HepG2 (cell line): ENCODE measurements around the gene LSM14B. TPM values are rescaled to one million over a fixed set of nuclear protein-coding genes. Genes with fewer than 3 reads are reported as not detected.
A peak's percentile ranks its signal among the peaks of the same experiment; 100 is the strongest.

Experiments used
- ATAC-seq: fragments of 200-7000 bp; cut with Tn5 transposase; 3 replicates; pipeline ENCODE4 v1.9.1; 2020; ENCODE audit warnings: mild to moderate bottlenecking, moderate library complexity
- BruUV-seq: library from RNA; stranded (reverse); fragments of 400-500 nt; replicated peaks from 2 replicates; lab custom pipeline; 2021; lab: Mats Ljungman, UMichigan
- CTCF ChIA-PET: fragments of 300-600 bp; formaldehyde crosslinking; extraction: SDS; loops from one replicate; lab custom pipeline; 2021; ENCODE audit warnings: low total read pairs, inconsistent platforms, low intra/inter-chr PET ratio; lab: Yijun Ruan, JAX
- POLR2A ChIA-PET: fragments of 350-600 bp; sonication (Branson Sonifier 250); formaldehyde crosslinking; loops from one replicate; lab custom pipeline; 2020; ENCODE audit warnings: antibody characterized with exemption, inconsistent platforms; lab: Yijun Ruan, JAX
- DNase-seq: peaks from one replicate; pipeline ENCODE4 v3.0.0-alpha.2; 2015; ENCODE audit warnings: low spot score
- FAIRE-seq: peaks from 3 replicates; lab custom pipeline; 2011; peaks lifted over from hg19 to GRCh38; lab: Jason Lieb, UNC
- H2AFZ ChIP-seq: one replicate; pipeline ENCODE4 v1.6.1; 2011; ENCODE audit warnings: low read length, inconsistent platforms
- H3K27ac ChIP-seq: fragments of 300-600 bp; 3 replicates; pipeline ENCODE4 v1.8.0; 2011; ENCODE audit warnings: mixed run types, mild to moderate bottlenecking, mixed read lengths, low read length, inconsistent platforms; ENCODE audit not compliant: insufficient read depth; ENCODE audit errors: extremely low read length
- H3K27me3 ChIP-seq, 2 experiments: fragments of 200-600 bp in 1 of 2; 2 replicates in 1 of 2; 3 replicates in 1 of 2; pipeline versions ENCODE4 v1.6.0 to v1.8.0; 2011; ENCODE audit warnings: low read length in 2 of 2, mild to moderate bottlenecking in 2 of 2, moderate library complexity in 2 of 2, inconsistent platforms in 1 of 2; ENCODE audit not compliant: insufficient read depth in 2 of 2, control insufficient read depth in 1 of 2
- H3K36me3 ChIP-seq, 2 experiments: fragments of 200-600 bp in 1 of 2; replicated peaks in 1 of 2; 2 replicates in 1 of 2; 3 replicates in 1 of 2; pipeline versions ENCODE4 v1.5.1 to v1.8.0; 2011; ENCODE audit warnings: low read length in 2 of 2, inconsistent platforms in 1 of 2; ENCODE audit not compliant: insufficient read depth in 2 of 2, control insufficient read depth in 1 of 2
- H3K4me1 ChIP-seq: 2 replicates; pipeline ENCODE4 v1.5.1; 2012; ENCODE audit warnings: low read length, inconsistent platforms; ENCODE audit not compliant: insufficient read depth
- H3K4me2 ChIP-seq: 2 replicates; pipeline ENCODE4 v1.6.0; 2011; ENCODE audit warnings: low read depth, low read length, inconsistent platforms
- H3K4me3 ChIP-seq, 3 experiments: fragments of 200-600 bp in 1 of 3; sonication (generic), shearing (Covaris generic) in 1 of 3; replicated peaks in 1 of 3; 2 replicates each; pipeline ENCODE4 v1.5.1; 2011 to 2016; ENCODE audit warnings: low read length in 3 of 3, inconsistent platforms in 2 of 3, low read depth in 2 of 3, mild to moderate bottlenecking in 2 of 3, control low read depth in 1 of 3, mixed read lengths in 1 of 3; ENCODE audit not compliant: insufficient read depth in 1 of 3
- H3K79me2 ChIP-seq: one replicate; pipeline ENCODE4 v1.6.1; 2011; ENCODE audit warnings: low read length, inconsistent platforms; ENCODE audit not compliant: insufficient read depth
- H3K9ac ChIP-seq: 2 replicates; pipeline ENCODE4 v1.6.0; 2011; ENCODE audit warnings: mild to moderate bottlenecking, low read depth, low read length, inconsistent platforms; ENCODE audit not compliant: insufficient read depth
- H3K9me3 ChIP-seq: 2 replicates; pipeline ENCODE4 v1.5.1; 2012; ENCODE audit warnings: mild to moderate bottlenecking, low read length
- H4K20me1 ChIP-seq: 2 replicates; pipeline ENCODE4 v1.6.0; 2011; ENCODE audit warnings: inconsistent platforms, mild to moderate bottlenecking, low read length, moderate library complexity; ENCODE audit not compliant: insufficient read depth
- ARNT2 ChIP-seq: sonication (generic); formaldehyde crosslinking; IDR thresholded peaks from 2 replicates; pipeline ENCODE4 v1.8.0; 2022; ENCODE audit warnings: mild to moderate bottlenecking, low read depth, missing genetic modification reagents, moderate library complexity
- CREB1 ChIP-seq, 2 experiments: fragments of 450-650 bp in 1 of 2; IDR thresholded peaks; 2 replicates each; pipeline ENCODE4 v1.6.1; 2016 to 2017; ENCODE audit warnings: control low read depth in 1 of 2, mild to moderate bottlenecking in 1 of 2, missing compliant biosample characterization in 1 of 2, missing genetic modification characterization in 1 of 2
- FOSL2 ChIP-seq: sonication (generic); formaldehyde crosslinking; IDR thresholded peaks from 2 replicates; pipeline ENCODE4 v1.4.0; 2020; ENCODE audit warnings: missing genetic modification reagents
- KAT2B ChIP-seq: fragments of 150-350 bp; IDR thresholded peaks from 2 replicates; pipeline ENCODE4 v1.6.1; 2014; ENCODE audit warnings: low read depth, low read length, borderline replicate concordance
- KLF15 ChIP-seq: sonication (generic); formaldehyde crosslinking; IDR thresholded peaks from 2 replicates; pipeline ENCODE4 v1.8.1; 2023; ENCODE audit warnings: borderline replicate concordance, mild to moderate bottlenecking, inconsistent platforms, missing genetic modification reagents, mixed read lengths
- RFXANK ChIP-seq: IDR thresholded peaks from 2 replicates; pipeline ENCODE4 v1.6.1; 2016
- SOX13 ChIP-seq, 3 experiments: fragments of 450-650 bp in 1 of 3; sonication (generic) in 1 of 3; formaldehyde crosslinking in 1 of 3; IDR thresholded peaks in 2 of 3; conservative IDR thresholded peaks in 1 of 3; 2 replicates each; pipeline versions ENCODE4 v1.5.0 to v1.6.1; 2016 to 2020; ENCODE audit warnings: antibody characterized with exemption in 1 of 3, mild to moderate bottlenecking in 1 of 3, missing compliant biosample characterization in 1 of 3, missing genetic modification reagents in 1 of 3, moderate library complexity in 1 of 3
- SP4 ChIP-seq: sonication (generic); formaldehyde crosslinking; IDR thresholded peaks from 2 replicates; pipeline ENCODE4 v1.8.1; 2023; ENCODE audit warnings: mild to moderate bottlenecking, missing genetic modification reagents
- SP5 ChIP-seq: IDR thresholded peaks from 2 replicates; pipeline ENCODE4 v1.6.1; 2016; ENCODE audit warnings: low read depth, borderline replicate concordance
- ZNF20 ChIP-seq: sonication (generic); formaldehyde crosslinking; IDR thresholded peaks from 2 replicates; pipeline ENCODE4 v1.4.0; 2020; ENCODE audit warnings: mild to moderate bottlenecking, moderate library complexity, missing genetic modification reagents
- ZNF317 ChIP-seq: sonication (generic); formaldehyde crosslinking; IDR thresholded peaks from 2 replicates; pipeline ENCODE4 v1.5.0; 2020; ENCODE audit warnings: mild to moderate bottlenecking, missing genetic modification reagents
- ZNF430 ChIP-seq: sonication (generic); formaldehyde crosslinking; IDR thresholded peaks from 2 replicates; pipeline ENCODE4 v1.9.0; 2021; ENCODE audit warnings: mild to moderate bottlenecking, missing genetic modification reagents
- ZNF747 ChIP-seq: sonication (generic); formaldehyde crosslinking; IDR thresholded peaks from 2 replicates; pipeline ENCODE4 v1.8.1; 2023; ENCODE audit warnings: missing genetic modification reagents, mild to moderate bottlenecking, borderline replicate concordance
- ZNF780A ChIP-seq: sonication (generic); formaldehyde crosslinking; IDR thresholded peaks from 2 replicates; pipeline ENCODE4 v1.8.0; 2022; ENCODE audit warnings: mild to moderate bottlenecking, missing genetic modification reagents, moderate library complexity
- WGBS: methylation state at CpG from one replicate; pipeline ENCODE4 v1.1.6; 2017; ENCODE audit warnings: low lambda C conversion rate; 5-methylcytosine and 5-hydroxymethylcytosine counted together
- in situ Hi-C: cut with HindIII; loops from 2 replicates; pipeline ENCODE4 v1.10.0; 2017; ENCODE audit warnings: low pct_unique_long_range_greater_than_20kb; ENCODE audit not compliant: extremely low pct_ligation_motif_present
- intact Hi-C: fragments of 100-400 bp; cut with micrococcal nuclease; formaldehyde crosslinking; loops from one replicate; pipeline ENCODE4 v1.10.0; 2022; ENCODE audit not compliant: unreplicated experiment
- polyA plus RNA-seq, 8 experiments: library from polyadenylated mRNA; depleted of rRNA in 3 of 8; stranded (reverse) in 7 of 8; unstranded in 1 of 8; fragments of >200 nt; fragmentation: Illumina TruSeq in 4 of 8; extraction: Trizol in 4 of 8; gene quantifications; 2 replicates each; pipeline versions ENCODE4 v1.2.1 to v1.2.3, GENCODE V29; 2011 to 2016; ENCODE audit warnings: low read depth in 4 of 8, missing spikeins in 1 of 8, mixed read lengths in 1 of 8; ENCODE audit not compliant: insufficient read depth in 1 of 8
- total RNA-seq, 5 experiments: library from RNA; depleted of rRNA; stranded (reverse); fragments of >200 nt; fragmentation: Illumina TruSeq; extraction: Trizol; gene quantifications; 2 replicates each; pipeline ENCODE4 v1.2.3, GENCODE V29; 2016; ENCODE audit warnings: low read depth in 1 of 5

The LSM14B gene
- total and polyA plus RNA-seq, 2 of the 13 experiments (the other 11 are each of a cell fraction or from before 2014, with no cell fraction given), result 43.3 to 79.2 TPM

DNA sequence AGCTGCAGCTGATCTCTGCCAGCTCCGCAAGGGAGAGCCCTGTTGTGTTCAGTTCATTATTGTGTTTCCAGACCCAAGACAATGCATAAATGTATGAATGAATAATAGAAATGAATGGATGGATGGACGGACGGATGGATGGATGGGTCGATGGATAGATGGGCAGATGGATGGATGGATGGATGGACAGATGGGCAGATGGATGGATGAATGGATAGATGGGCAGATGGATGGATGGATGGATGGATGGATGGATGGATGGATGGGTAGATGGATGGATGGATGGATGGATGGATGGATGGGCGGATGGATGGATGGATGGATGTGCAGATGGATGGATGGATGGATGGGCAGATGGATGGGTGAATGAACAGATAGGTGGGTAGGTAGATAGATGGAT lies 16.7 kb upstream of the LSM14B start:
- intact Hi-C loops (no loop called here), in situ Hi-C loops (no loop called here)
- Histone ChIP-seq H3K4me2 (no peak overlapping the region), H3K36me3 (no peaks in the 10 kb centered on the region), H3K9me3 (peaks cover 33% of the 10 kb centered on the region), H3K9ac (no peak overlapping the region), H3K27me3 (peaks cover 11 to 32% of the 10 kb centered on the region in 2 experiments; a peak in 4 of 5 replicates), H4K20me1 (no peaks in the 10 kb centered on the region), H3K4me3 (no peak overlapping the region), H3K79me2 (no peaks in the 10 kb centered on the region), H3K4me1 (peaks cover 13% of the 10 kb centered on the region), H2AFZ (no peak overlapping the region), H3K27ac (no peak overlapping the region)
- CTCF ChIA-PET, result no interaction called here
- ATAC-seq (no peak), DNase-seq (no peak), FAIRE-seq (no peak)
- BruUV-seq, result no TSS peak
- POLR2A ChIA-PET, result interaction anchor here (0.8 kb wide), 1 partner anchor 39 kb away, joined by 3 read pairs; no protein-coding TSS in a partner anchor
- WGBS, result 43% methylated on average over 5 of the region's 5 CpGs
- TF ChIP-seq CREB1 (IDR thresholded peaks at IDR 0.05) (no peak), CREB1 (CRISPR knock-in tag; IDR thresholded peaks at IDR 0.05) (no peak), KLF15 (CRISPR knock-in tag) (no peak), SP4 (CRISPR knock-in tag) (no peak), RFXANK (no peak), FOSL2 (no peak), SP5 (CRISPR knock-in tag) (no peak), KAT2B (no peak), ZNF20 (CRISPR knock-in tag) (no peak), ZNF430 (CRISPR knock-in tag) (no peak), ARNT2 (CRISPR knock-in tag) (no peak), ZNF747 (CRISPR knock-in tag) (no peak)

- DNase-seq, result no peak
- no peak for ATAC-seq
- Histone ChIP-seq H4K20me1 (no peaks in the 10 kb centered on the region), H3K36me3 (no peaks in the 10 kb centered on the region), H2AFZ (no peak overlapping the region), H3K27ac (no peak overlapping the region), H3K4me1 (peaks cover 7% of the 10 kb centered on the region), H3K4me3 (no peak overlapping the region), H3K4me2 (no peak overlapping the region), H3K27me3 (peaks cover 3 to 23% of the 10 kb centered on the region in 2 experiments; a peak in 3 of 5 replicates), H3K9ac (no peak overlapping the region), H3K79me2 (no peaks in the 10 kb centered on the region), H3K9me3 (peaks cover 40% of the 10 kb centered on the region)
- in situ Hi-C loops, result no loop called here
- ChIA-PET POLR2A (no interaction called here), CTCF (no interaction called here)
- intact Hi-C loops, result no loop called here
- WGBS, result 86% methylated on average over 6 of the region's 6 CpGs
- no peak for TF ChIP-seq ZNF780A (CRISPR knock-in tag)
- no peak for TF ChIP-seq SOX13 (IDR thresholded peaks at IDR 0.05)
- TF ChIP-seq SOX13 (CRISPR knock-in tag; conservative IDR thresholded peaks at IDR 0.05 in 1 of 2, IDR thresholded peaks at IDR 0.05 in 1 of 2), result peak in 1 of 2 experiments; percentile 37; a peak in 1 of 4 replicates
- TF ChIP-seq KLF15 (CRISPR knock-in tag), result no peak
- 0 out of 2 replicates have a peak, but pooled peaks have one; percentile 29 for TF ChIP-seq ZNF317 (CRISPR knock-in tag)
- no peak for FAIRE-seq
- no TSS peak for BruUV-seq
Observed at GRCh38 chr20:62111148-62111547, 11.1 kb upstream of the LSM14B start.
